GM18858 (cell line): ENCODE results near the gene CDK19.
A peak's percentile ranks its signal among the peaks of the same experiment; 100 is the strongest.
"Not testable (repeated sequence)": the region's sequence is repeated elsewhere in the genome, so short reads cannot be mapped to it uniquely, and the experiment has no call there.

Experiments used
- ATAC-seq: cut with Tn5 transposase; IDR thresholded peaks from one replicate; pipeline ENCODE4 v1.9.1; 2021; ENCODE audit not compliant: unreplicated experiment

The CDK19 gene

DNA sequence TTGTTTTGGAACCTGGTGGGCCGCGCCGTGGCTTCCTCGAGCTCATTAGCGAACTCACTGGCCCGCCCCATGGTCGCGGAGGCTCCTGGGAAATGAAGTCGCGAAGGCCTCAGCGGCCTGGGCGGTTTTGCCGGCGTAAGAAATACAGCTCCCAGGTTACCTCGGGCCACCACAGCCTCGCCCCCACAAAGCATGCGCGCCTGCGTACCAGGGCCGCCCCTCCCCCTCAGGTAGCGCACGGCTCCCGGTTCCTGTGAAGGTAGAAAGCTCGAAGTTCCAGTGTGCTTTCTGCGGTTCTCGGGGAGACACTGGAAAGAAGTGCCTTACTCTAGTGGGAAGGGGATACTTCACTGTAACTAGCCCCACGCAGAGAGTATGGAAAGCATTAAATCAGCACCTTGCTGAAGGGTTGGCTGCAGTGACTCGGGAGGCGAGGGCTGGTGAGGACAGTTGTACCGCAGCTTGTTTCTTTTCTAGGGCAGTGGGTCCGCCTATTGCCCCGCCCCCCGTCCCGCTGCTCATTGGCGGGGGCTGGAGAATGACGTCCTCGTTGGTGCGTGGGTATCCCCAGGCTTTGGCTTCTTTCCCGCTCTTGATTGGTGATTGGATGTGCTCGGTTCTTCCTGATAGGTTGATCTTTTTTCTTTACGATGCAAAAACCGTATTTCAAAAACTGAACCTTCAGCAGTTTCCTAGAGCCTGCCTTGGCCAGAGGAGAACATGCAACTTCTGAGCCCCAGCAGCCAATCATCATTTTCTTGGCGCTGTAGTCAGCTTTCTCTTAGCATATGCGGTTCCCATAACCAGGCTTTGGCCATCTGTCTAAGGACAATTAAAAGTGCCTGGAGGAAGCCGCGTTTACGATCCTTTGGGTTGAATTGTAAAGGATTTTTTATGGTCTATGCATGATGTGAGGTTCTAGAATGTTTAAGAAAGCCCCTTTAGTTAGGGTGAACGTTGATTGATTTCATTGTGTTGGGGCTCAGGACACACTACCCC, at the start of gene CDK19:
CDK19 (minus strand) TSS at position 59 of the 999 bp plus-strand sequence. CDS start 333 bp downstream, outside the sequence.
- peak; percentile 53 for ATAC-seq

GRCh38 chr6:110864824-110865223, 49.6 kb upstream of the CDK19 start:
- ATAC-seq = no peak

GRCh38 chr6:110859335-110859792, 44.1 kb upstream of the CDK19 start:
- ATAC-seq = no peak

DNA sequence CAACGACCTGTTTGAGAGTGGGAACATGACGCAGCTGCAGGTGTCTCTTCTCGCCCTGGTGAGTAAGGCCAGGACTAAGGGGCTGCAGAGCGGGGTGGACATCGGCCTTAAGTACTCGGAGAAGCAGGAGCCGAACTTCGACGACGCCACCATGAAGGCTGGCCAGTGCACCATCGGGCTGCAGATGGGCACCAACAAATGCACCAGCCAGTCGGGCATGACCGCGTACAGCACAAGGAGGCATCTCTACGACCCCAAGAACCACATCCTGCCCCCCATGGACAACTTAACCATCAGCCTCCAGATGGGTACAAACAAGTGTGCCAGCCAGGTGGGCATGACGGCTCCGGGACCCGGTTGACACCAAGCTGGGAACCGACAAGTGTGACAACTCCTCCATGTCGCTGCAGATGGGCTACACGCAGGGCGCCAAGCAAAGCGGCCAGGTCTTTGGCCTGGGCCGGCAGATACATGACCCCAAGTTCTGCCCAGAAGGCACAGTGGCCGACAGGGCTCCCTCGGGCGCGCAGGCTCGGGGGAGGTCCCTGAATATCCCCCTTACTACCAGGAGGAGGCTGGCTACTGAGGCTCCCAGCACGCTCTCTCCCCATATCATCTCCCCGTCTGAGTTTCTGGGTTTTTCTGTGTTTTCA, 43.4 kb upstream of the CDK19 start:
- ATAC-seq = no peak

- no peak for ATAC-seq
Measured at GRCh38 chr6:110858016-110858415, 42.7 kb upstream of the CDK19 start.

DNA sequence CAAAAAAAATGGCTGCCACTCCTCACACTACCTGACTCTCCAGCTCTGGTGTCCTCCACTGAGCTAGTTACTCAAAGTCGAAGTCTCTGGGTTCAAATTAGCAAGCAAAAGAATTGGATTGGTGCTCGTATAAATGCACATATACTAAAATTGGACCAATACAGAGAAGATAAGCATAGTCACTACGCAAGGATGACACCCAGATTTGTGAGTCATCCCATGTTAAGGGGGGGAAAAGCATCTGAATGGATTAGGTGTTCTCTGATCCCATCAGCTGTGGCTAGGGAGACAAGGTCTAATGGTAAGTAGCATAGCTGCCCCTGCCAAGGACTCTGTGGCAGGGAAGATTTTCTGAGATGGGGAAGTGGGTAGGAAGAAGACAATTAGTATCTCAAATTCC, 41.0 kb upstream of the CDK19 start:
- no peak for ATAC-seq

DNA sequence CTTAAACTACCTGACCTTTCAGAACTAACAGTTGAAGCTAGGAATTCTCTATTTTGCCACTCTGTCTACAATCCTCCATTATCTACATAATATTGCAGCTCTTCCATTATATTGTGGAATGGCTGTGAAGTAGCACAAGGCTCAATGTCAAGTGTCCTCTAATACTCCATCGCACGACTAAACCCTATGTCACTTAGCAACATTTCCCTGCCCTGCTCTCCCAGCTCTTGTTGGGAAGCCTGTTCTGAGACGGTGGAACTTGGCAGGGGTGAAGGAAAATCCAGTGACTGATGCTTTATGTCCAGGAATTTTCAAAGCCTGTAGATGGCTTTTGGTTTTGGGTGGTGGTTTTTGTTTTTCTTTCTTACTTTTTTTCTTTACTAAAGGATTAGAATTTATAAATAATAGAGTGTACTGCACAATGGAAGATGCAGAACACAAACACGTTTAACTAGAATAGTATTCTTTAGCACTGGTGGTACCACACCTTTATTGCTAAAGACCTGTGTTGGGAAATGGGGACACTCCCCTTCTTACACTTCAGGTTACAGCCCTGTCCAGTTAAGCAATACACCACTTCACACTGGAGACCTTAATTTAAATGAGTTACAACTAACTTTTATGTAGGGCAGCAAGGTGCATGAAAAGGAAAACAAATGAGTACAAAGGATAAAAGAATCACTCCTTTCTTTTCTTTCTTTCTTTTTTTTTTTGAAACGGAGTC, 38.6 kb upstream of the CDK19 start:
- no peak for ATAC-seq

- no peak for ATAC-seq
Measured at GRCh38 chr6:110852773-110853172, 37.5 kb upstream of the CDK19 start.

GRCh38 chr6:110849781-110850180, 34.5 kb upstream of the CDK19 start:
- no peak for ATAC-seq

DNA sequence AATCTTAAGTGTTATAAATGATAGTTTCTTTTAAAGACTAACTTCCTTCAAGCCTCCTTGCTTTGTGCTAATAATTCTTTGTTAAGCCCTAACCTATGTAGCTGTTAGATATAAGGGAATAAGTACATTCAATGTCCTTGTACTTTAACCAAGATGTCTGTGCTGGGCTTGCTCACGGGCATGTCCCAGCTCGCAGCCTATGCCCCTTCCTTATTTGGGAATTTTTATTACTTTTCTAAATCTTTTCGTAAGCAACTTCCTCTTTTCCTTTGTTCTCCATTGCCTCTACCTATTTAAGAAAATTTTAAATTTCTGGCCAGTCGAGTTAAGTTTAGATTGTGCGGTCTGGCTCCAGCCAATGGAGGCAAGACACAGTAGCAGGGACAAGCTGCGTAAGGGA, 26.0 kb upstream of the CDK19 start:
- ATAC-seq = no peak

DNA sequence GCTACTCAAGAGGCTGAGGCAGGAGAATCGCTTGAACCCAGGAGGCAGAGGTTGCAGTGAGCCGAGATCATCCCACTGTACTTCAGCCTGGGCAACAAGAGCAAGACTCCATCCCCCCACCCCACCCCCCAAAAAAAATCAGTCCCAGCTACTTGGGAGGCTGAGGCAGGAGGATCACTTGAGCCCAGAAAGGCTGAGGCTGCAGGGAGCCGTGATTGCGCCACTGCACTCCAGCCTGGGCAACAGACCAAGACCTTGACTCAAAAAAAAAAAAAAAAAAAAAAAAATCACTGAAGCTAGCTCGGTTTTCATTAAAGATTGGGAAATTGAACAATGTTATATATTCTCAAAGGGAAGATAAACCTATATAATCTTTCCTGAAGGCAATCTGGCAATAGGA, 20.5 kb upstream of the CDK19 start:
- ATAC-seq = not testable (repeated sequence)

GRCh38 chr6:110833831-110834230, 18.6 kb upstream of the CDK19 start:
- ATAC-seq = no peak

- ATAC-seq = no peak
Measured at GRCh38 chr6:110831405-110831804, 16.1 kb upstream of the CDK19 start.

DNA sequence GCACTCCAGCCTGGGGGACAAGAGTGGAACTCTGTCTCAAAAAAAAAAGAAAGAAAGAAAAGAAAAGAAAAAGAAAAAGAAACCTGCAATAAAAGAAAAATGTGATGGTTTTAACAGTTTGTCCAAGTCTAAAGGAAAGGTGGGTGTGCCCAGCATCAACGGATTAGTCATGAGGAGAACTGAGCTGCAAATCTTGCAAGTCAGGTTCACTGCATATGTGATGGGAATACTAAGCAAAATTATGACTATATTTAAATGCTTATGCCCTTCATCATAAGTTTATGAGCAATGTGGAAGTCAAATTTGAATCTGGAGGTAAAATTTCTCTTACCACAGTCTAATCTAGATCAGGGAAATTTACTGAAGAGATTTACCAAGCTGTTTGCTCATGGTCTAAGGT, 13.1 kb upstream of the CDK19 start:
- no peak for ATAC-seq

DNA sequence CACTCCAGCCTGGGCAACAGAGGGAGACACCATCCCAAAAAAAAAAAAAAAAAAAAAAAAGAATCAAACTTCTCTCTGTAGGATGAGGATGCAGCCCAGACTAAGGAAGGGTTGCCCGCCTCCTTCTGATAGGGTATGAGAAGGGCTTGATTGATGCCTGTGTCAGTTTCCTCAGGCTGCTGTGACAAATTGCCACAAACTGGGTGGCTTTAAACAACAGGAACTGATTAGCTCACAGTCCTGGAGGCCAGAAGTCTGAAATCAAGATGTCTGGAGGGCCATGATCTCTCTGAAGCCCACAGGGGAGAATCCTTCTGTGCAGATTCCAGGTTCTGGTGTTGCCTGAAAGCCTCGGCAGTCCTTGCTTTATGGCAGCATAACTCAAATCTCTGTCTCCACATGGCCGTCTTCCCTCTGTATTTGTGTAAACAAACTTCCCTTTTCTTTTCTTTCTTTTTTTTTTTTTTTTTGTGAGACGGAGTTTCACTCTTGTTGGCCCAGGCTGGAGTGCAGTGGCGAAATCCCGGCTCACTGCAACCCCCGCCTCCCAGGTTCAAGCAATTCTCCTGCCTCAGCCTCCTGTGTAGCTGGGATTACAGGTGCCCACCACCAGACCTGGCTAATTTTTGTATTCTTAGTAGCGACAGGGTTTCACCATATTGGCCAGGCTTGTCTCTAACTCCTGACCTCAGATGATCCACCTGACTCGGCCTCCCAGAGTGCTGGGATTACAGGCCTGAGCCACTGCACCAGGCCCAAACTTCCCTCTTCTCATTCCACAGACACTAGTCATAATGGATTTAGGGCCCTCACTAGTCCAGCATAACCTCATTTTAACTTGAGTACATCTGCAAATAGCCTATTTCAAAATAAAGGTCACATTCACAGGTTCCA, 11.2 kb upstream of the CDK19 start:
- no peak for ATAC-seq

DNA sequence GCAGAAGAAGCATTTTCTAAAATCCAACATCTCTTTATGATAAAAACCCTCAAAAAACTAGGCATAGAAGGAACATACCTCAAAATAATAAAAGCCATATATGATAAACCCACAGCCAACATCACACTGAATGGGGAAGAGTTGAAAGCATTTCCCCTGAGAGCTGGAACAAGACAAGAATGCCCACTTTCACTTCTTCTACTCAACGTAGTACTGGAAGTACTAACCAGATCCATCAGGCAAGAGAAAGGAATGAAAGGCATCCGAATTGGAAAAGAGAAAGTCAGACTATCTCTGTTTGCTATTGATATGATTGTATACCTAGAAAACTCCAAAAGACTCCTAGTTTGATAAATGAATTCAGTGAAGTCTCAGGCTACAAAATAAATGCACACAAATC, 7.9 kb upstream of the CDK19 start:
- no peak for ATAC-seq

GRCh38 chr6:110822249-110822648, 7.0 kb upstream of the CDK19 start:
- ATAC-seq = no peak

- no peak for ATAC-seq
Measured at GRCh38 chr6:110816677-110817076, 1.4 kb upstream of the CDK19 start.

GRCh38 chr6:110815015-110815410, 256 bp downstream of the CDK19 start:
- ATAC-seq = peak; percentile 1
